ENCODE data around the gene SIRT3. TPM values are rescaled to one million over a fixed set of nuclear protein-coding genes. Genes with fewer than 3 reads are reported as not detected.

The SIRT3 gene
- total RNA-seq = 11.0 and 12.7 TPM in 2 replicates

DNA sequence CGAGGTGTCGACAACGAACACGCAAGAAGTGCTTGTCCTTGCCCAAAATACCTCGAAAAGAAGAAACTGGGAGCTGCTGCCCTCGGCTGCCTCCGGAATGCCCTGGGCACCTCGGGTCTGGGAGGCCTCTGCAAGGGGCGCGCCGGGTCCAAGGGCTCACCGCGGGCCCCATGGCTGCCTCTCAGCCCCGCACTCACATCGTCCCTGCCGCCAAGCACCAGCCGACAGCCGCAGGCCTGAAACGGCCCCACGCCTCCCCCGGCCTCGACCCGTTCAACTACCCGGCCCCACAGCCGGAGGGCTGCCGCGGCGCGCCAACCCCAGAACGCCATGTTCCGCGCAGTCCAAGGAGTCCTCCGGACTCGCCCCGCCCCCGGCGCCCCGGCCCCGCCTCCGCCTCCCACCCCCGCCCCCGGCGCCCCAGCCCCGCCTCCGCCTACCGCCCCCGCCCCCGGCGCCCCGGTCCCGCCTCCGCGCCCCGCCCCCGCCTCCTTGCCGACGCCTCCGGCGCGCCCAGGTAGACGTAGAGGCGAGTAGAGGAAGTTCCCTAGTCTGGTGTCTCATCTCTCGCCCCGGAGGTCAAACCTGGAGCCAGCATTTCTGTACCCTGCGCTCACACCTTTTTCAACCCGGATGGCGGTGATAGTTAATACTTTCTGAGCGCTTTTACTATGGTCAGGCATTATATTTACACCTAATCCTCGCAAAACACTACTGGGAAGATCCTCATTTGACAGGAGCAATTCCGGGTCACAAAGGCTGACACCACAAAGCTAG is at the start of gene SIRT3:
Gene SIRT3, minus strand, starts transcription at position 346 of the 777 bp plus-strand sequence. Its CDS starts 14 bp downstream, at position 332.
- intact Hi-C loops (cut with micrococcal nuclease) = loop anchor here (1.0 to 2.0 kb wide), 8 partner anchors 29 to 299 kb away; partner anchors contain the start of genes BET1L, HRAS, RIC8A and RNH1

DNA sequence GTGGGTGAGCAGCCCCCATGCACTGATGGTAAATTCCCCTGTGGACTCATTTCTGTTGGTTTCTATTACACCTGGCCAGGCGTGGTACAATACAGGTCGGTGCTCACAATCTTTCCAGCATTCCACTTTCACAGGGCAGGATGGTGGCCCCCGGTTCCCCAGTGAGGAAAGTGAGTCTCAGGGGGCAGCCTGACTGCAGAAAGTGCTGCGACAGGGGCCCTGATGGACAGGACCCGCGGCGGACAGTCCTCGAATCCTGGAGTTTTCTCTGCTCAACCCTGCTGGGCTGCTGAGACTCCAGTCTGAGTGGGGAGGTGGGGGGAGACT is 49.7 kb upstream of the SIRT3 start:
- intact Hi-C loops (cut with micrococcal nuclease) = no loop called here

DNA sequence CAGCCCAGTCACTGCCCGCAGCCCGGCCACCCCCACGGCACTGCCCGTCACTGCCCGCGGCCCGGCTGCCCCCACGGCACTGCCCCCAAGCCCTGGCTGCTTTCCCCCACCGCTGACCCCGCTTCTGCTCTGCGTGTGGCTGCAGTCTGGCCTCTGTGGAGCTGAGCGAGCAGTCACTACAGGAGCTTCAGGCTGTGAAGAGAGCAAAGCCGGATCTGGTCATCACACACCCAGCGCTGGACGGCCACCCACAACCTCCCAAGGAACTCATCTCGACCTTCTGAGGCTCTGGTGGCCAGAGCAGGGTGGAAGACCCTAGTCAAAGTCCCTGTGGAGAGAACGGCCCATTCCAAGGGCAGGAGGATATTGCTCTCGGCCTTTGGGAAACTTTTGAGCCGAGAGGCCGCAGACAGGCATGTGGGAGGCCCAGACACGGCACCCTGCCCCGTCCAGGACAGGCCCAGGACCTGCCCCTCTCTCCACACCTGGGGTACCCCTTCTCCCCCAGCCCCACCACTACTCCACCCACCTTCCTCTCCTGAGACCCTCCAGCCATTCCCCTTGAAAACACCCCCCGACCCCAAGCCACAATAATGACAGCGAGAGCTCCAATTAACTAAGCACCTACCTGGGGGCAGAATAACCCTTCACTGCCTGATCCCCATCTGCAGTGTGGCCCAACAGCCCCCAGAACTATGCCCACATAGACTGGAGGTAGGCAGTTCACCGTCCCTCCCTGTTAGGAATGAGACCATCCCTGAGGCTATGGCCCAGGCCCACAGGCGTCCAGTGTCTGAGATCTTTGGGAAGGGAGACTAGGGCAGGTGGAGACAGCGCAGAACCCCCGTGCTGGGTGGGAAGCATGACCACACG is 49.1 kb upstream of the SIRT3 start:
- intact Hi-C loops (cut with micrococcal nuclease) = no loop called here

DNA sequence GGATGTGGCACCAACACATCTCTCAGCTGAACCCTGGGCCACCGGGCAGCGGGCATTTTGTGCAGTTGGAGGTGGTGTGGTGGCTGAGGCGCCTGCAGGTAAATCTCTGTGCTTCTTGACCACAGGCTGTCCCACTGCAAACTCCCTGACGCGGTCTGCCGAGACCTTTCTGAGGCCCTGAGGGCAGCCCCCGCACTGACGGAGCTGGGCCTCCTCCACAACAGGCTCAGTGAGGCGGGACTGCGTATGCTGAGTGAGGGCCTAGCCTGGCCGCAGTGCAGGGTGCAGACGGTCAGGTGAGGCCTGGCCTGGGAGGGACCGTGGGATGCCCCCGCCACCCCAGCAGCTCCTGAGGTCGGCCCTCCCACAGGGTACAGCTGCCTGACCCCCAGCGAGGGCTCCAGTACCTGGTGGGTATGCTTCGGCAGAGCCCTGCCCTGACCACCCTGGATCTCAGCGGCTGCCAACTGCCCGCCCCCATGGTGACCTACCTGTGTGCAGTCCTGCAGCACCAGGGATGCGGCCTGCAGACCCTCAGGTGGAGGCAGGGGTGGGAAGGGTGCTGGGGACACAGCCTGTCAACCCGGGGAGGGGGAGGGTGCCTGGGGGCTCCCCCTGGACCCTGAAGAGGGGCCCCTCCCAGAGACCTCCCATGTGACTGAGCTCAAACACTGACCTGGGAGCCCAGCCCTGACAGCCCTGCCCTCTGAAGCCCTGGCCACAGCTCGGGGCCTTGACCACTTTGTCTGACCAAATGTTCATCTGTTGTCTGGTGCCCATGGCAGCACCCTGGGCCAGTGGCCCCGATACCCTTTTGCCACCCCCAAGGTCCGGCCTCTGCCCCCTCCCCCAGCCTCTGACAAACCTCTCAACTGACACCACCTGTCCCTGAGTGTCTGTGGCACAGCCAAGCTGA is 48.2 kb upstream of the SIRT3 start:
- intact Hi-C loops (cut with micrococcal nuclease) = no loop called here

- intact Hi-C loops (cut with micrococcal nuclease) = no loop called here
These were observed 47.4 kb upstream of the SIRT3 start for GRCh38 chr11:283405-284104.

DNA sequence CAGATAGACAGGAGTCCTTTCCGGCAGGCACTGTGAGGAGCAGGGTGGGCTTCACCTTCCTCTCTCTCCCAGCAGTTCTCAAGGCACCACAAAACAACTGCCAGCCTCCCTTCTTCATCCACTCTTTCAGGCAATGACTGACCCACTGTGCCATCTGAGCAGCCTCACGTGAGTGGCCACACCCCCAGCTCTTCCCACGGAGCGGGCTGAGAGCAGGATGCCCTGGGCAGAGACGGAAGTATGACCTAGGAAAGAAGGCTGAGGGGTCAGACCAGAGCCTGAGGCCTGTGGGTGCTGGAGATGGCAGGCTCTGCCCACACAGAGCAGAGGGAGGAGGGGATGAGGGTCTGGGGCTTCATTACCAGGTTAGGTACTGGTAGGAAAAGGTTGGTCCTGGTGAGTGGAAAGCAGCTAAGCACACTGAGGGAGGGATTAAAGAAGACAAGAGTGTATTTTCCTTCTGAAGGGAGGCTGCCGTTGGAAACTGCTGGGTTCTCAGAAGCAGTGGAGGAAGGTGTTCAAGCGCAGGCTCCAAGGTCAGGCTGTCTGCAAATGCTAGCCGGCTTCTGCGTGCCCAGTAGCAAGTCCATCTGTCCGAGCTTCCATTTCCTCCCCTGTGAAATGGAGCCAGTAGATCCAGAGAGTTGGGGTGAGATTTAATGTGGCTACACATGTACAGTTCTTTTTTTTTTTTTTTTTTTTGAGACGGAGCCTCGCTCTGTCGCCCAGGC is 46.7 kb upstream of the SIRT3 start:
- intact Hi-C loops (cut with micrococcal nuclease) = no loop called here

DNA sequence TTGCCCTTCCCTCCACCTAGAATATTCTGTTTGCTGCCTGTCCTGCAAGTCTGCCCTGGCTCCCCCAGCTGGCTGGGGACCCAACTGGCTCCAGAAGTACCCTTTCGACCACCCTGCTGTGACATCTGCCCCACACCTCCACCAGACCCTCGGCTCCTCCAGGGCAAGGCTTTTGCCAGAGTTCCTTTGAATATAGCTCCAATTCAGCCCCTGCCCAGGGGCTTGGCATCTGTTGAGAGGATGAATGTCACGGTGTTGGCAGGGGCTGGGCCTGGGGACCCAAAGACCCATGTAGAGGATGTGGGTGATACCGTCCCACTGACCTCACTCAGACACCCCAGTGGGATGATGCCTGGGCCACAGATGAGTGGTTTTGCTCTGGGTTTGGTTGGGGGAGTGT is 46.0 kb upstream of the SIRT3 start:
- intact Hi-C loops (cut with micrococcal nuclease) = no loop called here

GRCh38 chr11:281486-282161 is 45.5 kb upstream of the SIRT3 start:
- intact Hi-C loops (cut with micrococcal nuclease) = no loop called here

GRCh38 chr11:280706-281485 is 44.8 kb upstream of the SIRT3 start:
- intact Hi-C loops (cut with micrococcal nuclease) = loop anchor here (1.0 kb wide), 1 partner anchor 12 kb away; no protein-coding TSS in a partner anchor

DNA sequence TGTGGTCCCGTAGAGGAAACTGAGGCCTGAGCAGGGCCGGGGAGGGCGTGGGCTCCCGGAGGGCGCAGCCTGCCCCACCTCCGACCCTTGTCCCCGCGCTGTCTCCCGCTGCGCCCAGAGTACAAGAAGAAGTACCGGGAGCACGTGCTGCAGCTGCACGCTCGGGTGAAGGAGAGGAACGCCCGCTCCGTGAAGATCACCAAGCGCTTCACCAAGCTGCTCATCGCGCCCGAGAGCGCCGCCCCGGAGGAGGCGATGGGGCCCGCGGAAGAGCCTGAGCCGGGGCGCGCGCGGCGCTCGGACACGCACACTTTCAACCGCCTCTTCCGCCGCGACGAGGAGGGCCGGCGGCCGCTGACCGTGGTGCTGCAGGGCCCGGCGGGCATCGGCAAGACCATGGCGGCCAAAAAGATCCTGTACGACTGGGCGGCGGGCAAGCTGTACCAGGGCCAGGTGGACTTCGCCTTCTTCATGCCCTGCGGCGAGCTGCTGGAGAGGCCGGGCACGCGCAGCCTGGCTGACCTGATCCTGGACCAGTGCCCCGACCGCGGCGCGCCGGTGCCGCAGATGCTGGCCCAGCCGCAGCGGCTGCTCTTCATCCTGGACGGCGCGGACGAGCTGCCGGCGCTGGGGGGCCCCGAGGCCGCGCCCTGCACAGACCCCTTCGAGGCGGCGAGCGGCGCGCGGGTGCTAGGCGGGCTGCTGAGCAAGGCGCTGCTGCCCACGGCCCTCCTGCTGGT is 44.0 kb upstream of the SIRT3 start:
- intact Hi-C loops (cut with micrococcal nuclease) = loop anchor here (1.0 kb wide), 1 partner anchor 11 kb away; no protein-coding TSS in a partner anchor

GRCh38 chr11:279040-279965 is 43.2 kb upstream of the SIRT3 start:
- intact Hi-C loops (cut with micrococcal nuclease) = no loop called here

- intact Hi-C loops (cut with micrococcal nuclease) = no loop called here
These were observed 42.1 kb upstream of the SIRT3 start, which contains the start of gene NLRP6 for GRCh38 chr11:278001-278951. Gene NLRP6, plus strand, starts transcription at chr11:278407. Its CDS starts 163 bp downstream, at chr11:278570.

DNA sequence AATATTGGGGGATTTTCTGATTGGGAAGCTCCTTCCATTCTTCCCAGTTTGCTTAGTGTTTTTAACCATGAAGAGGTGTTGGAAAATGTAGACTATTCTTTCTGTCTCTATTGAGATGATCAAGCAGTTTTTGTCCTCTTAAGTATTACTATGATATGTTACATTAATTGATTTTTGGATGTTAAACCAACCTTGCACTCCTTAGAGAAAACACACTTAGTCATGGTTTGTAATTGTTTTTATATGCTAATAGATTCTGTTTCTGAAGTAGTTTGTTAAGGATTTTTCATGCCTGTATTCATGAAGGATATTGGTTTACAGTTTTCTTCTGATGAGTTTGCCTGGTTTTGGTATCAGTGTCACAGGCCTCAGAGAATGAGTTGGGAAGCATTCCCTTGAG is 40.1 kb upstream of the SIRT3 start:
- intact Hi-C loops (cut with micrococcal nuclease) = no loop called here

DNA sequence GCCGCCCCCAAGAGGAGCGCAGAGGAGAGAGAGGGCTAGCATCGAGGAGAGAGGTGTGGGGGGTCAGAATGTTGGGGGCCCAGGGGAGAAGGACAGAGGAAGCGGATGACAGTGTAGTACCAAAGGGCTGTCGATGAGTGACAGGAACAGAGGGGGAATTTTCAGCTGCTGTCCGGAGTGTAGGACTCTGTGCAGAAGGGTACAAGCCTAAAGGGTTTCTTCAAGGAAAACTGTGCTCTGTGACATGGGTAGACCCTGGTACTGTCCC is 36.7 kb upstream of the SIRT3 start:
- intact Hi-C loops (cut with micrococcal nuclease) = no loop called here

- intact Hi-C loops (cut with micrococcal nuclease) = no loop called here
These were observed 36.2 kb upstream of the SIRT3 start for GRCh38 chr11:272195-272930.
